HEK293 (cell line): ENCODE results near the gene CDK14.

ENCODE experiments used
- CTCF ChIA-PET: fragments of 350-600 bp; formaldehyde crosslinking; extraction: SDS; loops from one replicate; lab custom pipeline; 2021; ENCODE audit warnings: antibody characterized with exemption; lab: Yijun Ruan, JAX
- POLR2A ChIA-PET: fragments of 300-600 bp; formaldehyde crosslinking; extraction: SDS; loops from one replicate; lab custom pipeline; 2020; ENCODE audit warnings: antibody characterized with exemption, inconsistent platforms; lab: Yijun Ruan, JAX
- H3K27ac ChIP-seq: fragments of 200-500 bp; sonication (Bioruptor generic); 2 replicates; pipeline ENCODE4 v1.5.1; 2014; ENCODE audit warnings: low read depth, low read length, control low read depth, inconsistent platforms; ENCODE audit errors: extremely low read depth
- H3K36me3 ChIP-seq, 2 experiments: fragments of 200-500 bp in 1 of 2; sonication (Bioruptor generic) in 1 of 2; 1 replicate in 1 of 2; 2 replicates in 1 of 2; pipeline ENCODE4 v1.5.1; 2014 to 2017; ENCODE audit warnings: inconsistent platforms in 2 of 2, low read length in 2 of 2; ENCODE audit not compliant: control insufficient read depth in 2 of 2, insufficient read depth in 1 of 2
- H3K4me1 ChIP-seq: fragments of 200-500 bp; sonication (Bioruptor generic); 2 replicates; pipeline ENCODE4 v1.5.1; 2014; ENCODE audit warnings: mild to moderate bottlenecking, low read length, inconsistent platforms; ENCODE audit not compliant: control insufficient read depth, insufficient read depth
- H3K4me3 ChIP-seq: 2 replicates; pipeline ENCODE4 v1.5.1; 2011; ENCODE audit warnings: low read depth, mild to moderate bottlenecking, control low read depth, low read length, moderate library complexity
- H3K9me3 ChIP-seq: fragments of 200-500 bp; sonication (Bioruptor generic); 2 replicates; pipeline ENCODE4 v1.5.1; 2014; ENCODE audit warnings: low read depth, low read length, inconsistent platforms; ENCODE audit not compliant: control insufficient read depth, insufficient read depth
- FEZF1 ChIP-seq: fragments of 450-650 bp; formaldehyde crosslinking; IDR thresholded peaks from 2 replicates; pipeline ENCODE4 v1.5.1; 2016; ENCODE audit warnings: missing biosample characterization, missing genetic modification characterization
- HOXC10 ChIP-seq: sonication (generic); formaldehyde crosslinking; IDR thresholded peaks from 2 replicates; pipeline ENCODE4 v1.8.1; 2023; ENCODE audit warnings: mild to moderate bottlenecking, missing genetic modification reagents
- KLF10 ChIP-seq: fragments of 450-650 bp; IDR thresholded peaks from 2 replicates; pipeline ENCODE4 v1.5.1; 2018; ENCODE audit warnings: missing biosample characterization, mild to moderate bottlenecking, missing genetic modification characterization
- MYNN ChIP-seq: fragments of 450-650 bp; formaldehyde crosslinking; IDR thresholded peaks from 2 replicates; pipeline ENCODE4 v1.5.1; 2016; ENCODE audit warnings: missing biosample characterization, missing genetic modification characterization, borderline replicate concordance
- OSR2 ChIP-seq: fragments of 450-650 bp; formaldehyde crosslinking; IDR thresholded peaks from 2 replicates; pipeline ENCODE4 v1.5.1; 2016; ENCODE audit warnings: missing biosample characterization, missing genetic modification characterization
- SCRT1 ChIP-seq: fragments of 450-650 bp; formaldehyde crosslinking; IDR thresholded peaks from 2 replicates; pipeline ENCODE4 v1.5.1; 2016; ENCODE audit warnings: missing biosample characterization, missing genetic modification characterization, borderline replicate concordance
- SCRT2 ChIP-seq: fragments of 450-650 bp; formaldehyde crosslinking; IDR thresholded peaks from 2 replicates; pipeline ENCODE4 v1.5.1; 2016; ENCODE audit warnings: missing biosample characterization, missing genetic modification characterization
- ZBTB17 ChIP-seq: fragments of 450-650 bp; formaldehyde crosslinking; IDR thresholded peaks from 2 replicates; pipeline ENCODE4 v1.5.1; 2016; ENCODE audit warnings: missing biosample characterization, missing genetic modification characterization
- ZNF23 ChIP-seq: fragments of 450-650 bp; formaldehyde crosslinking; IDR thresholded peaks from 2 replicates; pipeline ENCODE4 v1.5.1; 2016; ENCODE audit warnings: missing biosample characterization, missing genetic modification characterization, borderline replicate concordance
- ZNF248 ChIP-seq: fragments of 450-650 bp; formaldehyde crosslinking; IDR thresholded peaks from 2 replicates; pipeline ENCODE4 v1.5.1; 2017; ENCODE audit warnings: missing biosample characterization, missing genetic modification characterization
- ZNF302 ChIP-seq: fragments of 450-650 bp; formaldehyde crosslinking; IDR thresholded peaks from 2 replicates; pipeline ENCODE4 v1.5.1; 2016; ENCODE audit warnings: missing biosample characterization, missing genetic modification characterization, low read depth
- ZNF311 ChIP-seq: fragments of 450-650 bp; formaldehyde crosslinking; IDR thresholded peaks from 2 replicates; pipeline ENCODE4 v1.5.1; 2017; ENCODE audit warnings: missing biosample characterization, missing genetic modification characterization, borderline replicate concordance
- ZNF341 ChIP-seq: fragments of 450-650 bp; formaldehyde crosslinking; IDR thresholded peaks from 2 replicates; pipeline ENCODE4; 2016; ENCODE audit warnings: low read depth, missing biosample characterization, missing genetic modification characterization
- ZNF366 ChIP-seq: fragments of 450-650 bp; formaldehyde crosslinking; conservative IDR thresholded peaks from 2 replicates; pipeline ENCODE4 v1.5.1; 2016; ENCODE audit warnings: missing biosample characterization, missing genetic modification characterization
- ZNF391 ChIP-seq: fragments of 450-650 bp; formaldehyde crosslinking; IDR thresholded peaks from 2 replicates; pipeline ENCODE4 v1.5.1; 2016; ENCODE audit warnings: low read depth, missing biosample characterization, missing genetic modification characterization, borderline replicate concordance
- ZNF416 ChIP-seq: fragments of 450-650 bp; formaldehyde crosslinking; IDR thresholded peaks from 2 replicates; pipeline ENCODE4 v1.5.1; 2016; ENCODE audit warnings: missing biosample characterization, missing genetic modification characterization
- ZNF510 ChIP-seq: fragments of 450-650 bp; formaldehyde crosslinking; IDR thresholded peaks from 2 replicates; pipeline ENCODE4 v1.5.1; 2018; ENCODE audit warnings: mild to moderate bottlenecking, missing genetic modification characterization, missing biosample characterization; ENCODE audit not compliant: insufficient replicate concordance
- ZNF514 ChIP-seq: fragments of 450-650 bp; formaldehyde crosslinking; IDR thresholded peaks from 2 replicates; pipeline ENCODE4 v1.5.1; 2016; ENCODE audit warnings: missing biosample characterization, missing genetic modification characterization
- ZNF530 ChIP-seq: fragments of 450-650 bp; formaldehyde crosslinking; IDR thresholded peaks from 2 replicates; pipeline ENCODE4 v1.5.1; 2016; ENCODE audit warnings: low read depth, missing biosample characterization, missing genetic modification characterization
- ZNF585B ChIP-seq: fragments of 450-650 bp; formaldehyde crosslinking; IDR thresholded peaks from 2 replicates; pipeline ENCODE4 v1.5.1; 2016; ENCODE audit warnings: missing biosample characterization, missing genetic modification characterization
- ZNF76 ChIP-seq: fragments of 450-650 bp; formaldehyde crosslinking; IDR thresholded peaks from 2 replicates; pipeline ENCODE4; 2016; ENCODE audit warnings: low read depth, missing biosample characterization, missing genetic modification characterization, borderline replicate concordance
- ZNF768 ChIP-seq: fragments of 450-650 bp; formaldehyde crosslinking; IDR thresholded peaks from 2 replicates; pipeline ENCODE4 v1.5.1; 2018; ENCODE audit warnings: missing biosample characterization, mild to moderate bottlenecking, missing genetic modification characterization
- ZNF785 ChIP-seq: fragments of 450-650 bp; formaldehyde crosslinking; IDR thresholded peaks from 2 replicates; pipeline ENCODE4 v1.5.1; 2016; ENCODE audit warnings: missing biosample characterization, missing genetic modification characterization
- ZSCAN16 ChIP-seq: fragments of 450-650 bp; formaldehyde crosslinking; IDR thresholded peaks from 2 replicates; pipeline ENCODE4 v1.5.1; 2016; ENCODE audit warnings: missing biosample characterization, missing genetic modification characterization
- TF ChIP-seq, protein P1 (sequence below): fragments of 450-650 bp; formaldehyde crosslinking; optimal IDR thresholded peaks from 2 replicates; pipeline ENCODE3; 2016; ENCODE audit warnings: missing biosample characterization, mild to moderate bottlenecking, missing genetic modification characterization
- TF ChIP-seq, protein P2 (sequence below): fragments of 450-650 bp; formaldehyde crosslinking; IDR thresholded peaks from 2 replicates; pipeline ENCODE4 v1.5.1; 2016; ENCODE audit warnings: missing biosample characterization, missing genetic modification characterization
- TF ChIP-seq, protein P3 (sequence below): fragments of 450-650 bp; formaldehyde crosslinking; IDR thresholded peaks from 2 replicates; pipeline ENCODE4; 2016; ENCODE audit warnings: missing biosample characterization, missing genetic modification characterization
- TF ChIP-seq, protein P4 (sequence below): fragments of 450-650 bp; formaldehyde crosslinking; IDR thresholded peaks from 2 replicates; pipeline ENCODE4 v1.5.1; 2016; ENCODE audit warnings: missing biosample characterization, missing genetic modification characterization, low read depth

CDK14 gene

DNA sequence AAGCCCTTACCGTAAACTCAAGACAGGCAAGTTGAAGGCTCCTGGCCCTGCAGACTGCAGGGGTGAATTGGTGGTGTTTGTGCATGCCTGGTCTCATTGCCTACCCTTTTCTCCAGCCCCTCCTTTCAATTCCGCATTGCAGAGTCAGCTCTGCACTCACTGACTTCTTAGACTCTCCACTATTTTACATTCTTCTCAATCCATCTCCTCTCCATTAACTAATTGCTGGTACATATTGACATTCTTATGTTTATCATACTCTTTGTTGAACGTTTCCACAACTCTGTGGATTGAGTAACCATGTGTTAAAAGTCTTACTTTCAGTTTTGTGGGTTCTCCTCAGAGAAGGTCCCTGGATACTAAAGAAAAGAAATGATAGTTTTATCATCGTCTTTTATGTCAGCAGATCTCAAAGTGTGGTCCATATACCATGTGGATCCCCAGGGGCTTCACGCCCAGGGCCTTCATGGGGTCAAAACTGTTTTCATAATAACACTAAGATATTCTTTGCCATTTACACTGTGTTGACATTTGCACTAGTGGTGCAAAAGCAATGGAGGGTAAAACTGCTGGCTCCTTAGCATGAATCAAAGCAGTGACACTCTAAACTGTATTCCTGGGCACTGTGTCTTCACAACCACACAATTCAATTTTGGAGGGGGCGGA is 532.7 kb downstream of the CDK14 start:
- no peak overlapping the region for H3K4me3 ChIP-seq
- CTCF ChIA-PET: no interaction called here
- peaks cover 15% of the 10 kb centered on the region for H3K4me1 ChIP-seq
- H3K9me3 ChIP-seq: no peaks in the 10 kb centered on the region
- H3K36me3 ChIP-seq: no peaks in the 10 kb centered on the region; a peak in 1 of 3 replicates
- no peak for TF ChIP-seq KLF10 (tag by site-specific recombination)
- no peak for TF ChIP-seq ZNF514 (tag by site-specific recombination)
- no peak for TF ChIP-seq SCRT2 (tag by site-specific recombination)
- TF ChIP-seq ZNF366: no peak
- no peak for TF ChIP-seq SCRT1 (tag by site-specific recombination)
- TF ChIP-seq, protein P1, sequence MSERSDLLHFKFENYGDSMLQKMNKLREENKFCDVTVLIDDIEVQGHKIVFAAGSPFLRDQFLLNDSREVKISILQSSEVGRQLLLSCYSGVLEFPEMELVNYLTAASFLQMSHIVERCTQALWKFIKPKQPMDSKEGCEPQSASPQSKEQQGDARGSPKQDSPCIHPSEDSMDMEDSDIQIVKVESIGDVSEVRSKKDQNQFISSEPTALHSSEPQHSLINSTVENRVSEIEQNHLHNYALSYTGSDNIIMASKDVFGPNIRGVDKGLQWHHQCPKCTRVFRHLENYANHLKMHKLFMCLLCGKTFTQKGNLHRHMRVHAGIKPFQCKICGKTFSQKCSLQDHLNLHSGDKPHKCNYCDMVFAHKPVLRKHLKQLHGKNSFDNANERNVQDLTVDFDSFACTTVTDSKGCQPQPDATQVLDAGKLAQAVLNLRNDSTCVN (tag by site-specific recombination): no peak
- TF ChIP-seq ZNF302 (tag by site-specific recombination): no peak
- TF ChIP-seq ZNF23: no peak
- no peak for TF ChIP-seq OSR2
- TF ChIP-seq, protein P2, sequence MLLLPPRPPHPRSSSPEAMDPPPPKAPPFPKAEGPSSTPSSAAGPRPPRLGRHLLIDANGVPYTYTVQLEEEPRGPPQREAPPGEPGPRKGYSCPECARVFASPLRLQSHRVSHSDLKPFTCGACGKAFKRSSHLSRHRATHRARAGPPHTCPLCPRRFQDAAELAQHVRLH (tag by site-specific recombination): no peak
- no peak for TF ChIP-seq ZNF768 (tag by site-specific recombination)
- TF ChIP-seq ZNF530: no peak
- TF ChIP-seq ZSCAN16 (tag by site-specific recombination): no peak
- no peak for TF ChIP-seq HOXC10
- TF ChIP-seq ZNF785 (tag by site-specific recombination): no peak
- TF ChIP-seq ZNF76 (tag by site-specific recombination): no peak
- TF ChIP-seq, protein P3, sequence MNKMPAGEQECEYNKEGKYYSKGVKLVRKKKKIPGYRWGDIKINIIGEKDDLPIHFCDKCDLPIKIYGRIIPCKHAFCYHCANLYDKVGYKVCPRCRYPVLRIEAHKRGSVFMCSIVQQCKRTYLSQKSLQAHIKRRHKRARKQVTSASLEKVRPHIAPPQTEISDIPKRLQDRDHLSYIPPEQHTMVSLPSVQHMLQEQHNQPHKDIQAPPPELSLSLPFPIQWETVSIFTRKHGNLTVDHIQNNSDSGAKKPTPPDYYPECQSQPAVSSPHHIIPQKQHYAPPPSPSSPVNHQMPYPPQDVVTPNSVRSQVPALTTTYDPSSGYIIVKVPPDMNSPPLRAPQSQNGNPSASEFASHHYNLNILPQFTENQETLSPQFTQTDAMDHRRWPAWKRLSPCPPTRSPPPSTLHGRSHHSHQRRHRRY: no peak
- TF ChIP-seq ZNF391 (tag by site-specific recombination): no peak
- POLR2A ChIA-PET: no interaction called here
- no peak overlapping the region for H3K27ac ChIP-seq

DNA sequence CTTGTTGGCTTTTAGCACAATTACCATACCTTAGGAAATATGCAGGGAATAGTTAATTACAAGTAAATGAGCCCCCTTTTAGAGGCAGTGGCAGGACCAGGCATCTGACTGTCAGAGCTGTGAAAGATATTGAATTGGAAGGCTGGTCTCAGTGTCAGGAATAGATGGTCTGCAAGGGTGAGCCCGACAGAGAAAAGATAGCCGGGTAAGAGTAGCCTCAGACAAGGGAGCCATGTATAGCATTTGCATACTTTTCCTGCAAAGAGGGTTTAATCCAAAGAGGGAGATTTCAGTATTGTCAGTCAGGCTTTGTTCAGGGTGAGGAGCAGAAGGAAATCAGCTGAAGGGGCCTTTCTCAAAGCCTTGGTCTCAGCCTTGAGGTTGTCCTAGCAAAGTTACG is 539.2 kb downstream of the CDK14 start:
- Histone ChIP-seq H3K9me3 (no peaks in the 10 kb centered on the region), H3K4me1 (peaks cover 13% of the 10 kb centered on the region), H3K4me3 (no peak overlapping the region), H3K27ac (no peak overlapping the region), H3K36me3 (no peaks in the 10 kb centered on the region; a peak in 1 of 3 replicates)
- POLR2A ChIA-PET: no interaction called here
- no peak for TF ChIP-seq ZNF311 (tag by site-specific recombination)
- no peak for TF ChIP-seq ZNF510 (tag by site-specific recombination)
- TF ChIP-seq, protein P4, sequence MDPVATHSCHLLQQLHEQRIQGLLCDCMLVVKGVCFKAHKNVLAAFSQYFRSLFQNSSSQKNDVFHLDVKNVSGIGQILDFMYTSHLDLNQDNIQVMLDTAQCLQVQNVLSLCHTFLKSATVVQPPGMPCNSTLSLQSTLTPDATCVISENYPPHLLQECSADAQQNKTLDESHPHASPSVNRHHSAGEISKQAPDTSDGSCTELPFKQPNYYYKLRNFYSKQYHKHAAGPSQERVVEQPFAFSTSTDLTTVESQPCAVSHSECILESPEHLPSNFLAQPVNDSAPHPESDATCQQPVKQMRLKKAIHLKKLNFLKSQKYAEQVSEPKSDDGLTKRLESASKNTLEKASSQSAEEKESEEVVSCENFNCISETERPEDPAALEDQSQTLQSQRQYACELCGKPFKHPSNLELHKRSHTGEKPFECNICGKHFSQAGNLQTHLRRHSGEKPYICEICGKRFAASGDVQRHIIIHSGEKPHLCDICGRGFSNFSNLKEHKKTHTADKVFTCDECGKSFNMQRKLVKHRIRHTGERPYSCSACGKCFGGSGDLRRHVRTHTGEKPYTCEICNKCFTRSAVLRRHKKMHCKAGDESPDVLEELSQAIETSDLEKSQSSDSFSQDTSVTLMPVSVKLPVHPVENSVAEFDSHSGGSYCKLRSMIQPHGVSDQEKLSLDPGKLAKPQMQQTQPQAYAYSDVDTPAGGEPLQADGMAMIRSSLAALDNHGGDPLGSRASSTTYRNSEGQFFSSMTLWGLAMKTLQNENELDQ: no peak
- no peak for TF ChIP-seq ZNF248 (tag by site-specific recombination)
- TF ChIP-seq FEZF1 (tag by site-specific recombination): no peak
- TF ChIP-seq, protein P1 (tag by site-specific recombination): no peak
- no peak for TF ChIP-seq ZBTB17
- TF ChIP-seq ZNF341: no peak
- no peak for TF ChIP-seq MYNN (tag by site-specific recombination)
- no peak for TF ChIP-seq ZNF416 (tag by site-specific recombination)
- TF ChIP-seq ZNF585B: no peak
- CTCF ChIA-PET: interaction anchor here (0.6 kb wide), 1 partner anchor 1289 kb away, joined by 3 read pairs; no protein-coding TSS in a partner anchor
